A172 (cell line): ENCODE results near the gene FRYL. TPM values are rescaled to one million over a fixed set of nuclear protein-coding genes. Genes with fewer than 3 reads are reported as not detected.
A peak's percentile ranks its signal among the peaks of the same experiment; 100 is the strongest.
"Not testable (repeated sequence)": the region's sequence is repeated elsewhere in the genome, so short reads cannot be mapped to it uniquely, and the experiment has no call there.

Experiments
- DNase-seq: peaks from one replicate; pipeline ENCODE4 v3.0.0-alpha.2; 2015; ENCODE audit warnings: low spot score
- total RNA-seq: library from RNA; depleted of rRNA; stranded (reverse); fragments of >200 nt; shearing (Covaris generic); gene quantifications from 2 replicates; pipeline ENCODE4 v1.2.3, GENCODE V29; 2014

FRYL gene
- total RNA-seq, 1 experiment from 2014 or later = 30.0 TPM

DNA sequence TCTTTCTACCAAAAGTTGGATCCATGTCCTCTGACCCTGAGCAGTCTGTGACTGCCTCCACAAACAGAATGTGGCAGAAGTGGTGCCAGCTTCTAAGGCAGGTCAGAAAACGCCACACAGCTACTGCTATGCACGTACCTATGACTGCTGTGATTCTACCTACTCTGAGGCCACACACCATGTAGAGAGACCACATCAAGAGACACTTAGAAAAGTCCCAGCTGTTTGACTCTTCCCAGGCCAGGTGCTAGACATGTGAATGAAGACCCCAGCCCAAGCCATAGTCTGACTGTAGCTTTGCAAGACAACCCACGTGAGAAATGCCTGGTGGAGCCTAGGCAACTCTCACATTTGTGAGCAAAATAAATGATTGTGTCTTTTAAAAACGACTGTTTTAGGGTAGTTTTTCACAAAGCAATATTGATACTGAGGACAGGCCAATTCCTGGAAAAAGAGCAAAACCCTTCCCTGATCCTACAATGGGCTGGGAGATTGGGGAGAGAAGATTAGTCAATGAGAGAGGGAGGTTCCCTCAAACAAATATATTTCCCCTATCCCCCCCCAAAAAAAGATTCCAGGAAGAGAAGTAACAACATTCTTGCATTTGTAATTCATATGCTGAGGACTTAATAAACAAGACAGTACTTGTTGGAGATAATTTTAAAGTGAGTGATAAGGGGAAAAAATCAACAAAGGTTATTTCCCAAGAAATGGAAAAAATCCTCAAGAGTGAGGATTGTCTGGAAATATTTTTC is 33.3 kb downstream of the FRYL start:
- DNase-seq = no peak

DNA sequence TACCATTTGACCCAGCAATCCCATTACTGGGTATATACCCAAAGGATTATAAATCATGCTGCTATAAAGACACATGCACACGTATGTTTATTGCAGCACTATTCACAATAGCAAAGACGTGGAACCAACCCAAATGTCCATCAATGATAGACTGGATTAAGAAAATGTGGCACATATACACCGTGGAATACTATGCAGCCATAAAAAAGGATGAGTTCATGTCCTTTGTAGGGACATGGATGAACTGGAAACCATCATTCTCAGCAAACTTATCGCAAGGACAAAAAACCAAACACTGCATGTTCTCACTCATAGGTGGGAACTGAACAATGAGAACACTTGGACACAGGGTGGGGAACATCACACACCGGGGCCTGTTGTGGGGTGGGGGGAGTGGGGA is 34.9 kb downstream of the FRYL start:
- DNase-seq = not testable (repeated sequence)

DNA sequence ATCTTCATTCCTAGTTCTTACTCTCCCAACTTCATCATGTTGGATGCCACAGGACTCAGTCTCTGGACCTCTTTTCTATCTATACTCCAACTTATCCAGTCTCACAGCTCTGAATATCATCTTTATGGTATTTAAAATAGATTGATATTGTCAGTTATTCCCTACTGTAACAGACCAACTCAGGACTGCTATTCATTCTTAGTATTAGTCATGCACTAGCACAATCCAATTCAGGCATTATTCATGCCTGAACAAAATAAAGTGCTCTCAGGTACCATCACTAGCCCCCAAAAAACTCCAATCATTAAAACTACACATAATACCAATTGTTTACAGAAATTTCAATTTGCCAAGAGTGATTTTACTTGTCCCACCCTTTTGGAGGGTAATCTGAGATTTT is 37.7 kb downstream of the FRYL start:
- DNase-seq = no peak

DNA sequence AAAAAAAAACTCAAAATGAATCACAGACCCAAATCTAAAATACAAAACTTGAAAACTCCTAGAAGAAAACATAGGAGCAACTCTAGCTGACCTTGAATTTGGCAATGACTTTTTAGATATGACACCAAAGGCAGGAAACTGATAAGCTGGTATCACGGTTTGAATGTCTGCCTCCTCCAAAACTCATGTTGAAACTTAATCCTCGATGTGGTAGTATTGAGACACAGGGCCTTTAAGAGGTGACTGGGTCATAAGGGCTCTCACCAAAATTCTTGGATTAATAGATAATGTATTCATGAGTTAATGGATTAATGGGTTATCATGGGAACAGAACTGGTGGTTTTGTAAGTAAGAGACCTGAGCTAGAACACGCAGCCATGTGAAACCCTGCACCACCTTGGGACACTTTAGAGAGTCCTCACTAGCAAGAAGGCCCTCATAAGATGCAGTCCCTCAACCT is 40.5 kb downstream of the FRYL start:
- DNase-seq = no peak

DNA sequence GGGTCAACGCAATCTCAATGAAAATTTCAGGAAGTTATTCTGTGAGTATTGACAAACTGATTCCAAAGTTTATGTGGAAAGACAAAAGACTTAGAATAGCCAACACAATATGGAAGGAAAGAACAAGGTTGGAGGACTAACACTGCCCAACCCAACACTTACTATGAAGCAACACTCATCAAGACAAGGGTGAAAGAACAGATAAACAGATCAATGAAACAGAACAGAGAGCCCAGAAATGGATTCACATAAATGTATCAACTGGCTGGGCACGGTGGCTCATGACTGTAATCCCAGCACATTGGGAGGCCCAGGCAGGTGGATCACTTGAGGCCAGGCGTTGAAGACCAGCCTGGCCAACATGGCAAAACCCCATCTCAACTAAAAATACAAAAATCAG is 41.2 kb downstream of the FRYL start:
- DNase-seq = no peak

DNA sequence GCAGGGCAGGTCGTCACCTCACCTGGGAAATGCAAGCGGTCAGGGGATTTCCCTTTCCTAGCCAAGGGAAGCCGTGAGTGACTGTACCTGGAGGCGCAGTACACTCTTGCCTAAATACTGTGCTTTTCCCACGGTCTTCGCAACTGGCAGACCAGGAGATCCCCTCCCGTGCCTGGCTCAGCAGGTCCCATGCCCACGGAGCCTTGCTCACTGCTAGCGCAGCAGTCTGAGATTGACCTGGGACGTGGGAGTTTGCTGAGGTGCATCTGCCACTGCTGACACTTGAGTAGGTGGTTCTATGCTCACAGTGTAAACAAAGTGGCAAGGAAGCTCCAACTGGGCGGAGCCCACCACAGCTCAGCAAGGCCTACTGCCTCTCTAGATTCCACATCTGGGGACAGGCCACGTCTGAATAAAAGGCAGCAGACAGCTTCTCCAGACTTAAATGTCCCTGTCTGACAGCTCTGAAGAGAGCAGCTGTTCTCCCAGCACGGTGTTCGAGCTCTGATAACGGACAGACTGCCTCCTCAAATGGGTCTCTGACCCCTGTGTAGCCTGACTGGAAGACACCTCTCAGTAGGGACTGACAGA is 51.1 kb downstream of the FRYL start:
- not testable (repeated sequence) for DNase-seq

DNA sequence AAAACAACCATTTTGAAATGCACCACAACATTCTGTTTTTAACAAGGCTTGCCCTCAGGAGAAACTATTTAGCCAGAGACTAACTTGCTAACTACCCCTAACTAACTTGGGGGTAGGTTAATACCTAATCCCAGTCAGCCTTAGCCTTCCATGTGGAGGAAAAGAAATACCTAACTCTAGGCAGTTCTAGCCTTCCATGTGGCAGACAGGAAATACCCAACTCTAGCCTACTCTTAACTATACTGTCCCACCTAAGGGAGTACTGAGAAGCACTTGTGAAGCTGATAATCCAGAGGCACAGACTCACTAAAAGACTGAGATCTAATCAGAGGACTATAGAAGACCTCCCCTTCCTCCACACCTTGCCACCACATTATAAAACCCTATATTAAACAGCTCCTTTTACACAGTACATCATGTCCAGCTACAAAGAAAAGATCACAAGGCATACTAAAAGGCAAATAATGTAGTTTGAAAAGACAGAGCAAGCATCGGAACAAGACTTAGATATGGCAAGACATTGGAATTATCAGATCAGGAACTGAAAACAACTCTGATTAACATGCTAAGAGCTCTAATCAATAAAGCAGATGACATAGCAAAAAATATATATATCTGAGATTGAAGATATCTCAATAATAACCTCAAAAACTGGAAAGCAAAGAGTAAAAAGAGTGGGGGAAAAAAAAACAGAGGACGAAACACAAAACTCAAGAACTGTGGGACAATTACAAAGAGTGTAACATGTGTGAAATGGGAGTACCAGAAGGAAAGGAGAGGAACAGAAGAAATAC is 52.2 kb downstream of the FRYL start:
- no peak for DNase-seq

DNA sequence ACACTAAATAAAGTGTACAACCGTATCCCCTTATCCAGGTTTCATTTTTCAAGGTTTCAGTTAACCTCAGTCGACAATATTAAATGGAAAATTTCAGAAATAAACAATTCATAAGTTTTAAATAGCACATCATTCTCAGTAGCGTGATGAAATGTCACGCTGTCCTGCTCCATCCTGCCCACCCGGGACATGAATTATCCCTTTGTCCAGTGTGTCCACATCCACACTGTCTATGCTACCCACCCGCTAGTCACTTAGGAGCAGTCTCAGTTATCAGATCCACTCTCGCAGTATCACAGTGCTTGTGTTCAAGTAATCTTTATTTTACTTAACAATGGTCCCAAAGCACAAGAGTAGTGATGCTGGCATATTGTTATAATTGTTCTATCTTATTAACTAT is 54.7 kb downstream of the FRYL start:
- no peak for DNase-seq

DNA sequence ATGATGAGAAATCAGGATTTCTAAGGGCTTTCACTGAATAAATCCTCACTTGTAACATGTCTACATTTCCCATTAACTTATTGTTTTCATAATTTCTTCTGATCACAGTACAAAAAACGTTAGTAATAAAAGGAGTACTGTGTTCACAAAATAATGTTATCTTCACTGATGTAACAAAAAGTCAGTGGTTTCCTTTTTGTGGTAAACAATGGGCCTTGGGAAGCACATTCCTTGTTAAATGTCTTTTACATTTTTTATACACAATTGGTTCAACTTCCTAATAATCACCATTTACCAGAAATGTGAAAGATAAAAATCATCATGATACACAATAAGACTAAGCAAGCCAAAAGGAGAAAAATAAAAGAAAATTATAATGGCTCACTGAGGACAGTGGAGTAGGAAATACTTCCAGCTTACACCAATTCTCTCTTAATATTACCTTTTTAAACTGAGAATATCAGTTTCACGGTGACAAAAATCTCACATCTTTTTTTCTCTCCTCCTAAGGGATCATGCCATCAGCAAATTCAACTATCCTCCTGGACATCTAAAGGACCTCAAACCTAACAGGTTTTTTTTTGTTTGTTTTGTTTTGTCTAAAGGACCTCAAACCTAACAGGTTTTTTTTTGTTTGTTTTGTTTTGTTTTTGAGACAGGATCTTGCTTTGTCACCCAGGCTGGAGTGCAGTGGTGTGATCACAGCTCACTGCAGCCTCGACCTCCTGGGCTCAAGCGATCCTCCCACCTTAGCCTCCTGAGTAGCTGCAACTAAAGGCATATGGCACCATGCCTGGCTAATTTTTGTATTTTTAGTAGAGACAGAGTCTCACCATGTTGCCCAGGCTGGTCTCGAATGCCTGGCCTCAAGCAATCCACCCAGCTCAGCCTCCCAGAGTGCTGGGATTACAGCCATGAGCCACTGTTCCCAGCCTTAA is 57.3 kb downstream of the FRYL start:
- DNase-seq = no peak

DNA sequence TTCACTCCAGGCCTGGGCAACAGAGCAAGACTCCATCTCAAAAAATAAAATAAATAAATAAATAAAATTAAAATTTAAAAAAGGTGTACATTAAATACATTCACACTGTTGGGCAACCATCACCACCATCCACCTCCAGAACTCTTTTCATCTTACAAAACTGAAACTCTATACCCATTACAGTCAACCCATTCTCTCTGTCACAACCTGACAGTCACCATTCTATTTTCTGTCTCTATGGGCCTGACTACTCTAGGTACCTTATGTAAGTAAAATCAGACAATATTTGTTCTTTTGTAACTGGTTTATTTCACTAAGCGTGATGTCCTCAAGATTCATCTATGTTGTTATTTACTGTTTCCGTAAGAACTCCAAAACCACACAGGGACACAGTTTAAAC is 59.6 kb downstream of the FRYL start:
- no peak for DNase-seq

DNA sequence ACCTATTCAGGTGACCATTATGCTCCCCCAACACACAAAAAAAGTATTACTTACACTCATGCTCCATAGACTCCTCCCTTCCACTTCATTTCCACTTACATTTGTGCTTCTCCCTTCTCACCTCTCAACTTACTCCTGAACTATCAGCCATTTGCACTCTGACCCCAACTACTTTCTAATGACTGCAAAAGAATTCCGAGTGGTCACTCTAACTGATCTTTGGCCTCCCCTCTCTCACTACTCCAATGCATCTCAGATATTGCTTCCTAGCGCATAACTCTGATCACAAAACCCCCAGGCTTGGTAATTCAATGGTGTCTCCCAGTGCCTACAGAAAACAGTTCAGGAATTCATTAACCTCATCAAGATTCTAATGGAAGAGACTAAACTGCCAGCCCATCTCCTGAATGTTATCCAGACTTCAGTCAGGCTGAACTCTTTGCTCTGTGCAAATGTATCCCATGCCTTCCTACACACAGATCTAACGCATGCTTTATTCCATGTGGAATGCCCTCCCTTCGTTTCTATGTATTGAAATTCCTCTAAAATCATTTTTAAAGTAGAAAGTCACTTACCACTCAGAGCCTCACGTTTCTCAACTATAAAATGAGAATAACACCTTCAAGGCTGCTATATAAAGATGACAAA is 61.1 kb downstream of the FRYL start:
- no peak for DNase-seq

DNA sequence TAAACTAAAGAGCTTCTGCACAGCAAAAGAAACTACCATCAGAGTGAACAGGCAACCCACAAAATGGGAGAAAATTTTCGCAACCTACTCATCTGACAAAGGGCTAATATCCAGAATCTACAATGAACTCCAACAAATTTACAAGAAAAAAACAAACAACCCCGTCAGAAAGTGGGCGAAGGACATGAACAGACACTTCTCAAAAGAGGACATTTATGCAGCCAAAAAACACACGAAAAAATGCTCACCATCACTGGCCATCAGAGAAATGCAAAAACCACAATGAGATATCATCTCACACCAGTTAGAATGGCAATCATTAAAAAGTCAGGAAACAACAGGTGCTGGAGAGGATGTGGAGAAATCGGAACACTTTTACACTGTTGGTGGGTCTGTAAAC is 63.8 kb downstream of the FRYL start:
- not testable (repeated sequence) for DNase-seq

DNA sequence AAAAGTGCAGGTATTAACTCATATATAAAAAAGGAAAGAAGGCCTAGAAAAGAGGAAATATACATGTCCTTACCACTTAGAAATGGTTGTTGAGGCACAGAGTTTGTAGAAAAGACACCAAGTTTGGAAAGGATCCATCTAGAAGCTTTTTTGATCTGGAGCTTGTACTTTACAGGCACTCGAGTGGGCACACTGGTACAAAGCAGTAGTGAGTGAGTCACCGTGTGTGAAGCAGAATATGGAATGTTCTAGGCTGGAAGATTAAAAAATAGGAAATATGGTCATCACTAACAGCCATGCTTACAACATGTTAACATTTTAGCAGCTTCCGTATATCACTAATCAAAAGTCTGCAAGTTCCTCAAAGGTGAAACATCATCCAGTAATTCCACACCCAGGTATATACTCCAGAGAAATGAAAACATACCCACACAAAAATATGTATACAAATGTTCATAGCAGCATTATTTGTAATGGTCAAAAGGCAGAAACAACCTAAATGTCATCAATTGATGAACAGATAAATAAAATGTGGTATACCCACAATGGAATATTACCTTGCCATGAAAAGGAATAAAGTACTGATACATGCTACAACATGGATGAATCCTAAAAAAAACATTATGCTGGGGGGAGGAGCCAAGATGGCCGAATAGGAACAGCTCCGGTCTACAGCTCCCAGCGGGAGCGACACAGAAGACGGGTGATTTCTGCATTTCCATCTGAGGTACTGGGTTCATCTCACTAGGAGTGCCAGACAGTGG is 69.5 kb downstream of the FRYL start:
- no peak for DNase-seq

DNA sequence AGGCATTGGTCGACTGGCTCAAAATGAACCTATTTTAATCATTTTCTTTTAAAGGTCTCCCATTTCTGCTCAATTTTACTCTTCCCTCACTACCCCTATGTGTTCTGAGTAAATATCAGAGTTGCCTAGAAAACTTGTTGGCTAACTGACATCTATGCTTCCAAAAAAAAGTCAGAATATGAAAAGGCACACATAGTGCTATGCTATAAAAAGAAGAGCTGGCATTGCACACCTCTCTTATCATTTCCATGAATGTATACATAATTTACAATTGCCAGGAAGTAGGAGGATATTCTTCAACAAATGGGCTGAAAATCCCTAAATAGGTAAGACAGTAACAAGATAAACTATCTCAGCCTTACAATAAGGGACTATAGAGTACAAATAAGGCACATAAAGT is 70.2 kb downstream of the FRYL start:
- no peak for DNase-seq

DNA sequence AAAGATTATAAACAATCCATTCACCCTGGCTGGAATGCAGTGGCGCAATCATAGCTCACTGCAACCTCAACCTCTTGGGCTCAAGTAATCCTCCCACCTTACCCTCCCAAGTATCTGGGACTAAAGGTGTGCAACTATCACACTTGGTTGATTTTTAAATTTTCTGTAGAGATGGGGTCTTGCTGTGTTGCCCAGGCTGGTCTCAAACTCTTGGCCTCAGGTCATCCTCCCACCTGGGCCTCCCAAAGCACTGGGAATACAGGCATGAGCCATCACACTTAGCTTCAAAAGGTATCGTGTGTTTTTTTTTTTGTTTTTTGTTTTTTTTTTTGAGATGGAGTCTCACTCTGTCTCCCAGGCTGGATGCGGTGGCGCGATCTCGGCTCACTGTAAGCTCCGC is 71.5 kb downstream of the FRYL start:
- DNase-seq = no peak

DNA sequence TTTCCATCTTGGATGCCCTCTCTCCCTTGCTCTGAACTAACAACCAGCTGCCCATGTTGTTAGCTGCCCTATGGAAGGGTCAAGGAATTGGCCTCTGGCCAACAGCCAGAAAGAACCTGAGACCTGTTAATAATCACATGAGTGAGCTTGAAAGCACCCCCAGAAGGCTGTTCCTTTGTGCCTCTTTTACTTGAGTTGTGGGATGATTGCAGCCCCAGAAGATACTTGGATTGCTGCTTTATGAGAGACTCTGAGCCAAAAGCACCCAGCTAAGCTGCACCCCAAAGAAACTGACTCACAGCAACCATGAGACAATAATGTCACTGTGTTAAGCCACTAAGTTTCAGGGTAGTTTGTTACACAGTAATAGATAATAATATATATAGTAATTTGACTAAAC is 73.3 kb downstream of the FRYL start:
- DNase-seq = no peak

DNA sequence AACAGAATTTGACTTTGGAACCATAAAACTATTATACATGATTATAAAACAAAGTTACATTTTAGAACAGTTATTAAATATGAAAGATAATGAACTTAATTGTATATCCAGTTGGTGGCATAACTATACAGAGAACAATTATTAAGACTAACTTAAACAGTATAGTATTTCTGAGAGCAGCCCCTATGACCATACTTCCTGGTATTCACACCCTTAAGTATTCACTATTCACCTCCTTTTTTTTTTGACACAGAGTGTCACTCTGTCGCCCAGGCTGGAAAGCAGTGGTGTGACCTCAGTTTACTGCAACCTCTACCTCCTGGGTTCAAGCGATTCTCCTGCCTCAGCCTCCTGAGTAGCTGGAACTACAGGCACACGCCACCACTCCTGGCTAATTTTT is 74.5 kb downstream of the FRYL start:
- DNase-seq = no peak

DNA sequence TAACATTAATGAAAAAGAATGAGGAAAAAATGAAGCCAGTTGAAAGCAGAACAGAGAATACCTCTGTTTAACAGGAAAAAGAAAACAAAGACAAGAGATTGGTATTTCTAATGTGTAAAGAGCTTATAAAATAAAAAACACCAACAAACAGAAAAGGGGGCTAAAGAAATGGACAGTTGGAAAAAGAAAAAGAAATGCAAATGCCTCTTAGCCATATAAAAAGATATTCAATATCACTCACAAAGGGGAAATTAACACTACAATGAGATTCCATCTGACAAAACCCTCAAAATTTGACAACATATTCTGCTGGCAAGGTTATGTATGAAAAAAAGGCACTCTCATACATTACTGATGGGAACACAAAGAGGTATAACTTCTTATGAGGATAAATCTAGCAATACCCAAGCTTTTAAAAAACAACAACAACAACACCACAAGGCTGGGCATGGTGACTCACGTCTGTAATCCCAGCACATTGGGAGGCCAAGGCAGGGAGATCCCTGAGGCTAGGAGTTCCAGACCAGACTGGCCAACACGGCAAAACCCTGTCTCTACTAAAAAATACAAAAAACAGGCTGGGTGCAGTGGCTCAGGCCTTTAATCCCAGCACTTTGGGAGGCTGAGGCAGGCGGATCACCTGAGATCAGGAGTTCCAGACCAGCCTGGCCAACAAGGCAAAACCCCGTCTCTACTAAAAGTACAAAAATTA is 75.8 kb downstream of the FRYL start:
- DNase-seq = no peak

DNA sequence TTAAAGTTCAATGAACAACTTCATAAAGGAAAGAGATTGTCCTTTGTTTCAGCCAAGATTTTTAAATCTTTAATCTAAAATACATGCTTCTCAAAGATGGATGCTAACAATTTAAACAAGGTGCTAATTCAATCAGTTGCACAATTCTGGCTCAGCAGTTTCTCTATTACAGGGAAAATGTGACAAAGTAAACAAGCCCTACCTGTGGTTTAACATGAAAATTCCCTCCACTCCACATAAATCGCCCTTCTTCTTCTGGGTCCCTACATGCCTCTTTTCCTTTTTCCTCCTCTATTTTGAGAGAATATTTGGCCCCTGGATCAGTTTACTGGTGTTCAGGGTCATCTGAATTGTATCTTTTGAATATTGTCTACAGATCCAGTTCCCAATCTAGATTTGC is 80.6 kb downstream of the FRYL start:
- DNase-seq = peak; percentile 33
